Pancreas (tissue), 10 donors: ENCODE data around the gene LEP. TPM values are rescaled to one million over a fixed set of nuclear protein-coding genes. Genes with fewer than 3 reads are reported as not detected.

ENCODE experiments used
- ATAC-seq, 4 donors: fragments of 200-7000 bp; cut with Tn5 transposase; one replicate each; pipeline versions ENCODE4 v1.8.0 to v1.9.1; 2020; ENCODE audit warnings: mild to moderate bottlenecking in 4 of 4, moderate library complexity in 4 of 4
- DNase-seq, 6 donors: peaks; one replicate each; pipeline ENCODE4 v3.0.0-alpha.2; 2020
- FAIRE-seq: peaks from 2 replicates; lab custom pipeline; 2012; peaks lifted over from hg19 to GRCh38; lab: Jason Lieb, UNC
- H3K27ac ChIP-seq, 4 donors: fragments of 200-600 bp; sonication (generic); 1 replicate in 3 of 4; 2 replicates in 1 of 4; pipeline versions ENCODE4 v1.5.0 to v1.8.0; 2020
- H3K27me3 ChIP-seq, 4 donors: fragments of 200-600 bp; one replicate each; pipeline ENCODE4 v1.8.0; 2021
- H3K36me3 ChIP-seq, 3 donors: fragments of 200-600 bp; sonication (generic) in 1 of 3; one replicate each; pipeline versions ENCODE4 v1.5.0 to v1.8.0; 2020 to 2021
- H3K4me1 ChIP-seq, 3 donors: fragments of 200-600 bp; one replicate each; pipeline ENCODE4 v1.8.0; 2021
- H3K4me3 ChIP-seq, 4 donors: fragments of 200-600 bp; sonication (generic) in 2 of 4; one replicate each; pipeline versions ENCODE4 v1.5.0 to v1.8.0; 2020 to 2021
- H3K9me3 ChIP-seq, 4 donors: fragments of 200-600 bp; one replicate each; pipeline ENCODE4 v1.8.0; 2021
- WGBS, 2 donors: extraction: QIAGEN DNeasy Blood & Tissue Kit; methylation state at CpG; one replicate each; pipeline ENCODE4 v1.1.7; 2013; 5-methylcytosine and 5-hydroxymethylcytosine counted together
- intact Hi-C, 3 donors: fragments of 100-400 bp; cut with DNase I; formaldehyde crosslinking; loops; one replicate each; pipeline versions ENCODE4 v1.11.1 to v1.14.2; 2022
- polyA plus RNA-seq, 2 donors: library from polyadenylated mRNA; stranded (reverse); fragments of 200-250 nt; gene quantifications; one replicate each; pipeline ENCODE4 v1.2.3, GENCODE V29; 2013
- total RNA-seq, 6 donors: library from RNA; stranded (reverse); fragmentation: NEBNext Ultra II Directional in 4 of 6; extraction: Animal tissue kit (Norgen Biotek cat#: 25700) in 4 of 6; gene quantifications; one replicate each; pipeline versions ENCODE4 v1.2.1 to v1.2.4, GENCODE V29; 2021 to 2023
- TF ChIP-seq, protein P1 (sequence below), 4 donors: fragments of 200-600 bp; sonication (generic) in 3 of 4; IDR thresholded peaks; one replicate each; pipeline versions ENCODE4 v1.5.0 to v1.8.0; 2021; ENCODE audit warnings: antibody characterized with exemption in 4 of 4
- donor health status: healthy with polysubstance abuse.
- donor health status: DM: no; HTN: no; CAD: no; lungs with moderate emphysema.
- donor health status: DM: no; HTN: no; CAD: no.
- donor health status: control.
- donor health status: control.
- donor health status: Bipolar disorder and iron deficiency.
- donor health status: DM: yes; HTN: yes; CAD: no.
- donor health status: DM: no; HTN: no; CAD: no.
- donor health status: DM: no; HTN: no; CAD: no.
- donor health status: DM: yes; HTN: yes; CAD: no.

Gene LEP
- total and polyA plus RNA-seq, 8 donors = 0.05 to 5.2 (median 0.14) TPM; not detected in 1

DNA sequence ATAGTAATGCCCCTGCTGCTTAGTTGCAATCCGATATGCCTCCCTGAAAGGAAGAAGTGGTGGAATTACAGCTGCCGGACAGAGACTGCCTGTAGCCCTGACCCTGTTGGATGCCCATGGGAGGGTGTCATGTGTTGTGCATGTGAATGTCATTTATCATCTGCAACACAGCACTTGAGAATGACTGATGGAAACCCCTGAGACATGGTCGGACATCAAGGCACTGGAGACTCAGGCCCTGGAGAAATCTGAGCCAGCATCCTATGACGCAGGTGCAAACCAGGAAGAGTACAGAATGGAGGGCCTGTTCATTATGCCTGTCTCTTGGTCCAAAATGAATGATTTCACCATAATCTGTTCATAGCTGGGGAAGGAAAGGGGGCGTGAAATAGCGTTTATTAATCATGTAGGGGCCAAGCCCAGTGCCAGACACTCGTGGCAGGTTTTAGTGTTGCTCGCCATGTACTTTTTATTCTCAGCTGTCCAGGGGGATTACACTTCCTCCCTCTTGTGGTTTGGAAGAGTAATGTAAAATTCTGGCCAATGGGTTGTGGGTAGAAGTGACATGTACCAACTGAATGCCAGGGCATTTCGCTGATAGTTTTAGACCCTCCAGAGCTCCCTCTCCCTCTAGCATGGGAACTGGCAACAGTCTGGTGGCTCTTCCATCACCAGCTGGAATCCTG lies 23.0 kb upstream of the LEP start:
- intact Hi-C loops = loop anchor here in 2 of 3 donors (10.0 kb wide), 1 partner anchor 513 kb away; no protein-coding TSS in a partner anchor
- ATAC-seq (no peak), DNase-seq (no peak), FAIRE-seq (no peak)
- Histone ChIP-seq H3K36me3 (no peaks in the 10 kb centered on the region), H3K27ac (no peak overlapping the region), H3K9me3 (no peaks in the 10 kb centered on the region), H3K4me3 (no peak overlapping the region), H3K27me3 (no peaks in the 10 kb centered on the region), H3K4me1 (no peaks in the 10 kb centered on the region)
- TF ChIP-seq, protein P1, sequence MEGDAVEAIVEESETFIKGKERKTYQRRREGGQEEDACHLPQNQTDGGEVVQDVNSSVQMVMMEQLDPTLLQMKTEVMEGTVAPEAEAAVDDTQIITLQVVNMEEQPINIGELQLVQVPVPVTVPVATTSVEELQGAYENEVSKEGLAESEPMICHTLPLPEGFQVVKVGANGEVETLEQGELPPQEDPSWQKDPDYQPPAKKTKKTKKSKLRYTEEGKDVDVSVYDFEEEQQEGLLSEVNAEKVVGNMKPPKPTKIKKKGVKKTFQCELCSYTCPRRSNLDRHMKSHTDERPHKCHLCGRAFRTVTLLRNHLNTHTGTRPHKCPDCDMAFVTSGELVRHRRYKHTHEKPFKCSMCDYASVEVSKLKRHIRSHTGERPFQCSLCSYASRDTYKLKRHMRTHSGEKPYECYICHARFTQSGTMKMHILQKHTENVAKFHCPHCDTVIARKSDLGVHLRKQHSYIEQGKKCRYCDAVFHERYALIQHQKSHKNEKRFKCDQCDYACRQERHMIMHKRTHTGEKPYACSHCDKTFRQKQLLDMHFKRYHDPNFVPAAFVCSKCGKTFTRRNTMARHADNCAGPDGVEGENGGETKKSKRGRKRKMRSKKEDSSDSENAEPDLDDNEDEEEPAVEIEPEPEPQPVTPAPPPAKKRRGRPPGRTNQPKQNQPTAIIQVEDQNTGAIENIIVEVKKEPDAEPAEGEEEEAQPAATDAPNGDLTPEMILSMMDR (IDR thresholded peaks at IDR 0.05) = no peak
- WGBS, 2 donors = 69 to 81% methylated on average over 9 of the region's 9 CpGs

DNA sequence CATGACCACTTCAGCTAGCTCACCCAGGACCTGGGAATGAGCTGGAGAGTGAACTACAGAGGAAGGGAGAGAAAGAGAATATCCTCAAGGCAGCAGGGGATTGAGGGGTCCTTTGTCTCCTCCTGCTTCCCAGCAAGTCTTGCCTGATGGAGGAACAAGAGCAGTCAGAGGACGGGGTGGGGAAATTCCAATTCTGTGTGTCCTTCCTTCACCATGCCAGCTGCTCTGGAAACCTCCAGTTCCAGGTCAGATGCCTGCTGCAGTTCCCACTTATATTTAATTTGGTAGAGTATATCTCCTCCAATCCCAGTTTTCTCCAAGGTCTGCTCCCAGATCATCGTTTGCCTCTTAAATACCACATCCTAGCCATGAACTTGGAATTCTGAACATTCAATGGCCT lies 21.4 kb upstream of the LEP start:
- intact Hi-C loops = loop anchor here in 2 of 3 donors (10.0 kb wide), 1 partner anchor 515 kb away; no protein-coding TSS in a partner anchor
- DNase-seq = no peak
- no peak overlapping the region for H3K27ac ChIP-seq
- no peak overlapping the region for H3K4me3 ChIP-seq
- 59 to 77% methylated on average over 2 of the region's 2 CpGs for WGBS, 2 donors
- no peaks in the 10 kb centered on the region for H3K36me3 ChIP-seq
- no peaks in the 10 kb centered on the region for H3K4me1 ChIP-seq
- no peaks in the 10 kb centered on the region for H3K9me3 ChIP-seq
- H3K27me3 ChIP-seq = no peaks in the 10 kb centered on the region
- TF ChIP-seq, protein P1 (IDR thresholded peaks at IDR 0.05) = no peak
- FAIRE-seq = no peak
- no peak for ATAC-seq

DNA sequence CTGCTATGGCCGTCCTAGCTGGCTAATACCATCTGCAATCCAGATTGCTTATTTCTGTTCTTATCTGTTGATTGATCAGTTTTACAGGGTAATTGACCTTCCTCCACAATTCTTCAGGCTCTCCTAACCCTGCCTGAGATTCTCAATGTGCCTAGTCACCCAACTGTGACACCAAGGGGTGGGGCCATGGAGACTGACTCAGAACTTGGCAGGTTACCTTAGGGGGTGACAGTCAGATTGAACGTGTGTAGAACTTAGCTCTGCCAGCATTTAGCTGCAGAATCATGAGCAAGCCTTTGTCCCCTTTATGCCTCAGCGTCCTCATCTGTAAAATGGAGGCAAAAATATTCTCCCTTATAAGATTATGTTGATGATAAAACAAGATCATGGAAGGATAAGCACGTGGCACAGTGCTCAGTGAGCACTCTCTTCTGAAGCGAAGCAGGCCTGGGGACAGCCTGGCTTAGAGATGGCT lies 19.1 kb upstream of the LEP start:
- Histone ChIP-seq H3K27me3 (no peaks in the 10 kb centered on the region), H3K4me3 (no peak overlapping the region), H3K27ac (no peak overlapping the region), H3K36me3 (no peaks in the 10 kb centered on the region), H3K4me1 (no peaks in the 10 kb centered on the region), H3K9me3 (no peaks in the 10 kb centered on the region)
- no peak for ATAC-seq
- TF ChIP-seq, protein P1 (IDR thresholded peaks at IDR 0.05) = no peak
- intact Hi-C loops = no loop called here
- no peak for FAIRE-seq
- peak in 1 of 6 donors; percentile 21 for DNase-seq
- 55 to 61% methylated on average over 5 of the region's 5 CpGs for WGBS, 2 donors

DNA sequence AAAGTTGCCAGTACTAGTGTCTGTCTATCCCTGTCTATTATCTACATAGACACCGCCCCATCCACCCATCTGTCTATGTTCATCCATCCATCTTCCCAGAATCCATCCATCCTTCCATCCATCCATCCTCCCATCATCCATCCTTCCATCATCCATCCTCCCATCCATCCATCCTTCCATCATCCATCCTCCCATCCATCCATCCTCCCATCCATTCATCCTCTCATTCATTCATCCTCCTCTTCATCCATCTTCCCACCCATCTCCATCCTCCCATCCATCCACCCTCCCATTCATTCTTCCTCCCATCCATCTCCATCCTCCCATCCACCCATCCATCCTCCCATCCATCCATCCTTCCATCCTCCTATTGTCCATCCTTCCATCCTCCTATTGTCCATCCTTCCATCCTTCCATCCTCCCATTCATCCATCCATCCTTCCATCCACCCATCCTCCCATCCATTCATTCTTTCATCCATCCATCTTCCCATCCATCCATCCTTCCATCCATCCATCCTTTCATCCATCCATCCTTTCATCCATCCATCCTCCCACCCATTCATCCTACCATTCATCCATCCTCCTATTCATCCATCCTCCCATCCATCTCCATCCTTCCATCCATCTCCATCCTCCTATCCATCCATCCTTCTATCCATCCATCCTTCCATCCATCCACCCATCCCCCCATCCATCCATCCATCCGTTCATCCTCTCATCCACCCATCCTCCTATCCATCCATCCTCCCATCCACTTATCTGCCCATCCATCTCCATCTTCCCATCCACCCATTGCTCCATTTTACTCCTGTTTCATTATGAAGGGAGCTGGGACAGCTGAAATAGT lies 14.7 kb upstream of the LEP start:
- WGBS, 2 donors = 66 to 83% methylated on average over 2 of the region's 2 CpGs
- intact Hi-C loops = no loop called here
- no peaks in the 10 kb centered on the region for H3K36me3 ChIP-seq
- no peaks in the 10 kb centered on the region for H3K27me3 ChIP-seq
- TF ChIP-seq, protein P1 (IDR thresholded peaks at IDR 0.05) = no peak
- no peak for FAIRE-seq
- no peak for ATAC-seq
- no peak overlapping the region for H3K4me3 ChIP-seq
- no peaks in the 10 kb centered on the region for H3K4me1 ChIP-seq
- no peak overlapping the region for H3K27ac ChIP-seq
- H3K9me3 ChIP-seq = no peaks in the 10 kb centered on the region
- DNase-seq = no peak
